Measurements from ENCODE around the gene RGS13. TPM values are rescaled to one million over a fixed set of nuclear protein-coding genes. Genes with fewer than 3 reads are reported as not detected.

The RGS13 gene
- polyA plus RNA-seq, 1 experiment = not detected

- Histone ChIP-seq H3K4me3 (ENCODE audit: low read depth, low read length) (no peak overlapping the region), H3K36me3 (ENCODE audit: control insufficient read depth, insufficient read depth, low read length) (no peaks in the 10 kb centered on the region), H3K27me3 (ENCODE audit: control insufficient read depth, insufficient read depth, low read length) (no peaks in the 10 kb centered on the region)
- ChIA-PET CTCF (no interaction called here), POLR2A (no interaction called here)
- no peak for TF ChIP-seq CTCF (IDR thresholded peaks at IDR 0.05; ENCODE audit: insufficient read depth, low read depth, low read length)
- no peak for DNase-seq (ENCODE audit: low read depth)
Observed at GRCh38 chr1:192601567-192601966, 34.4 kb upstream of the RGS13 start.

GRCh38 chr1:192602757-192603156 lies 33.2 kb upstream of the RGS13 start:
- POLR2A ChIA-PET = no interaction called here
- Histone ChIP-seq H3K36me3 (ENCODE audit: control insufficient read depth, insufficient read depth, low read length) (no peaks in the 10 kb centered on the region), H3K27me3 (ENCODE audit: control insufficient read depth, insufficient read depth, low read length) (no peaks in the 10 kb centered on the region), H3K4me3 (ENCODE audit: low read depth, low read length) (no peak overlapping the region)
- CTCF ChIA-PET = no interaction called here
- TF ChIP-seq CTCF (IDR thresholded peaks at IDR 0.05; ENCODE audit: insufficient read depth, low read depth, low read length) = no peak
- DNase-seq (ENCODE audit: low read depth) = no peak

GRCh38 chr1:192603218-192603787 lies 32.6 kb upstream of the RGS13 start:
- Histone ChIP-seq H3K27me3 (ENCODE audit: control insufficient read depth, insufficient read depth, low read length) (no peaks in the 10 kb centered on the region), H3K36me3 (ENCODE audit: control insufficient read depth, insufficient read depth, low read length) (no peaks in the 10 kb centered on the region), H3K4me3 (ENCODE audit: low read depth, low read length) (no peak overlapping the region)
- POLR2A ChIA-PET = no interaction called here
- CTCF ChIA-PET = no interaction called here
- no peak for DNase-seq (ENCODE audit: low read depth)
- no peak for TF ChIP-seq CTCF (IDR thresholded peaks at IDR 0.05; ENCODE audit: insufficient read depth, low read depth, low read length)

DNA sequence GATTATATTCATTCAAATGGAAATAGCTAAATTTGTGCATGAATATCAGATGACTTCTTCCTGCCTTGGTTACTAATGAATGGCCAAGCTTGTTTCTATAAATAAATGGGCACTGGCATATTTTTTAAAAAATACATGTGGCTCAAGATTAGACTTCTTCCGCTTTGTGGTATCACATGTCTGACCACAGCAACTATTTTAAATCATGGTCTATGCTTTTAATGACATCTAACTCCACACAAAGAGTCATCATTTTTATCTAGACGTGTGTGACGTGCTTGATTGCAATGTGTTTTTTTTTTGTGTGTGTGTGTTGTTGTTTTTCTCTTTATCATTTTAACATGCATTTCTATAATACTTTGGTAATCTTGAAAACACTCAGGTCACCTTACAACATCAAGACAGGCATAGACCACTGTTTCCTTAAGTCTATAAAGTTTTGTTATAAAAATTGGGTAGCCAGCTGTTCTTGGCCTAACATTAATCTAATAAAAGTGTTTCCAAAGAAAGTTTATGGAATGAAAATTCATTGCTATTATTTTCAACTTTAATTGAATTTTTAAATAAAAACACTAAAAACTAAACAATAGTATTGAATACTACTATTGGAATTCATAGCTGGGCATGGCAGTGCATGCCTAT lies 30.8 kb upstream of the RGS13 start:
- H3K4me3 ChIP-seq (ENCODE audit: low read depth, low read length) = no peak overlapping the region
- ChIA-PET CTCF (interaction anchor here (1.1 to 1.2 kb wide), 4 partner anchors 127 to 408 kb away, joined by 3 to 6 read pairs (median 4); no protein-coding TSS in a partner anchor), POLR2A (no interaction called here)
- no peaks in the 10 kb centered on the region for H3K27me3 ChIP-seq (ENCODE audit: control insufficient read depth, insufficient read depth, low read length)
- no peak for DNase-seq (ENCODE audit: low read depth)
- no peak for TF ChIP-seq CTCF (IDR thresholded peaks at IDR 0.05; ENCODE audit: insufficient read depth, low read depth, low read length)
- H3K36me3 ChIP-seq (ENCODE audit: control insufficient read depth, insufficient read depth, low read length) = no peaks in the 10 kb centered on the region

GRCh38 chr1:192608671-192609070 lies 27.3 kb upstream of the RGS13 start:
- DNase-seq (ENCODE audit: low read depth) = no peak
- Histone ChIP-seq H3K36me3 (ENCODE audit: control insufficient read depth, insufficient read depth, low read length) (no peaks in the 10 kb centered on the region), H3K27me3 (ENCODE audit: control insufficient read depth, insufficient read depth, low read length) (no peaks in the 10 kb centered on the region), H3K4me3 (ENCODE audit: low read depth, low read length) (no peak overlapping the region)
- no peak for TF ChIP-seq CTCF (IDR thresholded peaks at IDR 0.05; ENCODE audit: insufficient read depth, low read depth, low read length)
- POLR2A ChIA-PET = no interaction called here
- CTCF ChIA-PET = interaction anchor here (0.7 to 1.9 kb wide), 4 partner anchors 13 to 132 kb away, joined by 3 to 5 read pairs (median 4); no protein-coding TSS in a partner anchor
